HT-29 (cell line): ENCODE data around the gene CORO2B. TPM values are rescaled to one million over a fixed set of nuclear protein-coding genes. Genes with fewer than 3 reads are reported as not detected.

ENCODE experiments used
- DNase-seq: peaks from one replicate; pipeline ENCODE4 v3.0.0-alpha.2; 2015; ENCODE audit warnings: low spot score
- total RNA-seq: library from RNA; depleted of rRNA; stranded (reverse); fragments of >200 nt; shearing (Covaris generic); gene quantifications from 2 replicates; pipeline ENCODE4 v1.2.3, GENCODE V29; 2014

The CORO2B gene
- total RNA-seq, 1 experiment from 2014 or later = not detected

DNA sequence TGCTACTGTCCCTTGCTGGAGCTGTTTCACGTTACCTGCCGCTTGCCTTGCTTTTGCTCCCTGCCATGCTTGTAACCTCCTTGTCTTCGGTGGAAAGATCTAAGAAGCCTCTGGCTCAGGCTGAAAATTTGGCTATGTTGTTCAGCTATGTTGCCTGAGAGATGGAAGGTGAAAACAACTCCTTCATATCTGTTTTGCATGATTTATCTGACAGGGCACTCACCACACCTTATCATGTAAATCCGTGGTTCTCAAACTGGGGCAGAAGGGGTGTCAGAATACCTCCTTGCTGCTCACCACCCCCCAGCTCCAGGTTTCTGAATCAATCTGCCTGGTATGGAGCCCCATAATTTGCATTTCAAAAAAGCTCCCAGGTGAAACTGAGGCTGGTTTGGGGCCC is 6.5 kb upstream of the CORO2B start:
- no peak for DNase-seq

DNA sequence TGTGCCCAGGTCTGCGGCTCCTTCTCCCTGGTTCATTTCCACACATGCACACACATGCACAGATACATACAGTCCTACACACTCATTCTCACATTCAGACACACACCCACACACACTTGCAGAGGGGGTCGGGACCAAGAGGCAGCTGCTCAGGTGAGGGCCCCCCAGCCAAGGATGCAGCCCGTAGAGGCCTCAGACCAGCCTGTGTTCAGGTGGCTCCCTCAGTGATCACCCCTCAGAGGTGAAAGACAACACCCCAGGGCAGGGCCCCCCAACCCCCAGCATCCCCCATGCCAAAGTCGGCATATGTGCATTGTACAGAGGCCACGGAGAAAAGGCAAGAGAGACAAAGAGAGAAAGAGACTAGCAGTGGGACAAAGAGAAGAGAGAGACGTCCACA is 5.9 kb upstream of the CORO2B start:
- no peak for DNase-seq

DNA sequence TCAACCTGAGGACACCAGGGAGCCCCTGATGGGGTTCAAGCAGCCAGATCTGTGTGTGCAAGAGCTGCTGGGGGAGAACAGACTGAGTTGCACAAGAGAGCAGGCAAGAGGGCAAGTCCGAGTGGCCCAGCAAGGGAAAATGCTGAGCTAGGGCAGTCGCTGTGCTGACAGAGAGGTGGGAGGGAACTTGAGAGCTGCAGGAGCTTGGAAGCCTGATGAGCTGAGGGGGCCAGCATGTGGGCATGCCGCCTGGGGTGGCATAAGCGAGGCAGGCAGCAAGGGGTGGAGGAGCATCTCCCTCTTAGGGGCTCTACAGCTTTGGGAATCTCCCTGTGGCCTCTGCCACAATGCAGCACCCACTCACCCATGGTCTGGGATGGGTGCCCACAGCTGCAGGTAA is 4.7 kb upstream of the CORO2B start:
- DNase-seq = no peak

DNA sequence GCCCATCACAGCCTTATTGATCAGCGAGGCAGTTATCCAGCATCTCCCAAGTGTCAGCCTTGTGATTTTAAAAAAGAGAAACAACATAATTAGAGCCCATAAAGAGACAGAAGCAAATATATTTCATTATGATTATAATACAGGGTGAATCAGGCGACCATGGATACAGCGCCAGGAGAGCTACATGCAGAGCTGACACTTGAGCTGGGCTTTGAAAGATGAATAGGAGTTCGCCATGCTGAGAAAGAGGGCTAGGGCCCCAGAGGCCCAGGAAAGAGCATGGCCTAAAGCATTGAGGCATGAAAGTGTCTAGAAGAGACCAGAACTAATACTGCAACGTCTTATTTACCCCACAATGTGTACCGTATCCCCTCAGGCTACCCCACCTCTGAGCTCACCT is 4.2 kb upstream of the CORO2B start:
- DNase-seq = no peak

DNA sequence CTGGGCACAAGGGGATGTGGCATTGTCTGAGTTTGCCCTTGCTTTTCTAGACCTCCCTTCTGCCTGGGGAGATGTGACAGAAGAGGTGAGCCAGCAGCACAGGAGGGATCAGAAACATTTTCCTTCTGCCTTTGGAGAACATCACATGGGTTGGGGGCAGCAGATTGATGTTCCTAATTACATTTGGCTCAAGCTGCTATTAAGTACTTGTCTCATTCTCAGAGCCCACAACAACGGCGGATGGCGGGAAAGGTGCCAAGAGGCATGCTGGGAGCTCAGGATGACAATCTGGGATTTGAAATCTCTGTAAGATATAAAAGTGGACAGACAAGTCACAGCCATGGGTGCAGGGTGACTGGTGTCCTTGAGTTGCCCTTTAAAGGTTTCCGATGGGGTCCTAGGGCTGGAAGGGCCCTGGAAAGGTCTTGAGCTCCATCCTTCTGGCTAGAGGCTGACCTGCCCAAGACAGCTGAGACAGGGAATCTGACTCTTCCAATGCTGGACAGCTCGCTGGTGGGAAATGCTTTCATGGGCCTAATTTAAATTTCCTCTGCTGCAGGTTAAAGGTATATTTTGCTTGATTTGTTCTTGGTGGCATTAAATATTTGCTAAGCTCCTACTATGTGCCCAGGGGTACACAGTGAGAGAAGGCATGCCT is 2.4 kb upstream of the CORO2B start:
- no peak for DNase-seq

DNA sequence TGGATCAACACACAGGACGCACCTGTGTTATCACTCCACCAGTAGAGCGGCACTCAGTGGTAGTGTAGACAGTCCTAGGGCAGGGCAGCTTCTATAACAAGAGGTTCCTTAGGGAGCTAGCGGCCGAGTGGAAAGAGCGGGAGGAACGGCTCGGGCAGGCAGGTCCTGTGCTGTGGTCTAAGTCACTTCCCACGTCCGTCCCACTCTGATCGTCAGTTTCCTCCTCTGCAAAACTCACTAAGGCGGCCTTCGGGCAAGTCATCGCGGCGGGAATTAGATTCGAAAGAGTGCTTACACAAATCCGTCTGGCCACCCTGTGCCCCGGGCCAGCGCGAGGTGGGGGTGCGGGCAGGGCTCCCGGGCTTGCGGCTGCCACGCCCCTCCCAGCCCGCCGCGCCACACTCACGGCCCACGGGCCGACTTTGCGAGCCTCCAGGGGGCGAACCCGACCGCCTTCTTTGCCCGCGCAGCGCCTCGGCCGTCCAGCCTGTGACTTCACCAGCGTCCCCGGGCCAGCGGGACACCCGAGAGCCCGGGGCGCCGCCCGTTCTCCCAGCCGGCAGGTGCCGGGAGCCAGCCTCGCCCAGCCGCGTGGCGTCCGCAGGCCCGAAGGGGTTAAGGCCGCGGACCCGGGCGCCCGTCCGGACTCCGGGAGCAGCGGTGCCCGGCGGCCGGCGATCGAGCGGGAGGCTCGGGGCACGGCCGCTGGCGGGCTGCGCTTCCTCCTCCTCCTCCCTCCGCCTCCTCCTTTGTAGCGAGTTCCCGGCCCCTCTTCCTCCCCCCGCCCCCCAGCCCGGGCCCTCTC is 416 bp upstream of the CORO2B start:
- DNase-seq = no peak

DNA sequence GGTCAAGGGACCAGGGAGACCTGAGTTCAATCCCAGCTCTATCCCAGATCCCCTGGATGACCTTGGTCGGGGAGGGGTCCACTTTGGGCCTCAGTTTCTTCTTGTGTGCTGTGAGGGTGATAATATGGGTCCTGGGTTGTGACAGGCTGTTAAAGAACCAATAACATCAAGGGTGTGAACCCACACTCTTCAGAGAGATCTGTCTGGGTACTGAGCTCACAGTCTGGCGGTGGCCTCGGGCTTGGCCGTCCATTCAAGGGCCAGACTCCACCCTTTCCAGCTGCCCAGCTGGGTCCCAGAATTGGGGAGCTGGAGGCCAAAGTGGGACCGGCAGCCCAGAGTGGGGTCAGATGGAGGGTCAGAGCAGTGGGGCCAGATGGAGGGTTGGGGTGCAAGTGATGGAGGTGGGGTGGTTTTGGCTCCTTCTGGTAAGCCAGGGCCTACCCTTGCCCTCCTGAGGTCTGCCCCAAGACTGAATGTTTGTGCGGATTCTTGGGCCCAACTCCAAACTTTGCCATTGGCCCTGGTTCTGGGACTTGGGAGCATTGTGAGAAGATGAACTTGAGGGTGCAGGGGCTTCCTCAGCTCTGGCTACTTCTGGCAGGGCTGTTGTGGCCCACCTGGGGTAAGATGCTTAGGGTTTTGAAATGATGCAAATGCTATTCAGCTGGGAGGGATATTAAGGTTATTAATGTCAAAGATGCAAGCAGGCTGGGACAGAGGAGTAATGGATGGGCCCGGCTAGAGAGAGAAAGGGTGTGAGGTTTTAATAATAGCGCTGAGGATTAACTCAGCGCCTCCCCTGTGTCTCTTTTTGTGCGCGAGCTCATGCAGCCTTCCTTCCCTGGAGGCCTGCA is 1.5 kb downstream of the CORO2B start:
- no peak for DNase-seq

DNA sequence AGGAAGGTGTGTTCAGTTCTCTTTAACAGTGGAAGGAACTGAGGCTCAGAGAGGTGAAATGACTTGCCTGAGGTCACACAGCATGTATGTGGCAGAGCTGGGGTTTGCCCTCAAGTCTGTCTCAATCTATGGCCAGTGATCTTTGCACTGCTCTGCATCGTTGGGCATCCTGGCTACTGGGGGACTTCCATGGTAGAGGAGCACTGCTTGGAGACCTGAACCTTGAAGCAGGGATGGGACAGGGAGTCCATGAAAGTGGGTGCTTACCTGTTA is 2.0 kb downstream of the CORO2B start:
- DNase-seq = no peak

DNA sequence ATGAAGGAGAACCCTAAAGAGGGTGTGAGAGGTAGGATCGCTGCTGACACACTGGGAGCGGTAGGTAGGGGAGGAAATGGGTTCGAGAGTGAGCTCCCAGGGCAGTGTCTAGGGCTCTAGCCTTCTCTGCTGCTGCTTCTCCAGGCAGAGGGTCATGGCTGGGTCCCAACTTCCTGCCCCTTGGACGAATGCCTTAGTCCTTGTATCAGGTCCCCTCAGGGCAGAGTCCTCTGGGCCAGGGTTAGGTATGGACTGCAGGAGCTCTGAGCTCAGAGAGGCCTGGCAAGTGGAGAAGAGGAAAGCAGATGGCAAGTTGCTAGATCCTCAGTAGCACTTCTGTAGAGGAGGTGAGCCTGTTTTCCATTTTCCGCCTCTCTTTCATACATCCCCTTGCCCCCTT is 2.9 kb downstream of the CORO2B start:
- no peak for DNase-seq

DNA sequence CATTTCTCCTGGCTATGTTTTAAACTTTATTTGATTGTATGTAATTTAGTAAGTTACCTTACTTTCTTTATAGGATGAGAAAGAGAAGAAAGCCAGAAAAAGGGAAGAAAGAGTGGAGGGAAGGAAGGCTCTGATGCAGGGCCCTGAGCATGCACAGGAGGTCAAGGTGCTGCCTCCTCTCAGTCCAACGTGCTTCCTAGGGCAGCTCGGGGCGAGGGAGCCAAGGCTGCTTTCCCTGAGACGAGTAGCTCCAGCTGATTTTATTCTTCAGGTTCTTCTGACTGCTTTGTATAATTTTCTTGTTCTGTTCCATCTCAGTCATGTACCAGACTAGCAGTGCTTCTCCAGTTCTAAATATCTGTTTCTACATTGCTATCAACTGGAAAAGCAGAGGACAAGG is 3.4 kb downstream of the CORO2B start:
- DNase-seq = no peak

DNA sequence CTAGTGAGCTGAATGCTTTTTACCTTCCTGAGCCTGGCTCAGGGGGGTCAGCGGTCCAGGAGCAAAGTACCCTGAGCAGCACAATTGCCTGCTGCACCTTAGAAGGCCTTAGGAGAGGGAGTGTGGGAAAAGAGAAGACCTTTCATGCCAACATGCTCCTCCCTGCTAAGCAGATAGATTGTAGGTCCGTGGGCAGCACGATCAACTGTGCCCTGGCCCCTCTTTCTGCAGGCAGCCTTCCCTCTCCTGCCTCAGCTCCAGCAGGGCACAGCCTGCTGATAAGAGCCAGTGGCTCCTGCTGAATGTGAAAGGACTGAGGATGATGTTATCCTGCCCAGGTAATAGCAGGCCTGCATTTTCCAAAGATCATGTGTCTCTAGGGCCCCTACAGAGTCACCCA is 4.1 kb downstream of the CORO2B start:
- no peak for DNase-seq

DNA sequence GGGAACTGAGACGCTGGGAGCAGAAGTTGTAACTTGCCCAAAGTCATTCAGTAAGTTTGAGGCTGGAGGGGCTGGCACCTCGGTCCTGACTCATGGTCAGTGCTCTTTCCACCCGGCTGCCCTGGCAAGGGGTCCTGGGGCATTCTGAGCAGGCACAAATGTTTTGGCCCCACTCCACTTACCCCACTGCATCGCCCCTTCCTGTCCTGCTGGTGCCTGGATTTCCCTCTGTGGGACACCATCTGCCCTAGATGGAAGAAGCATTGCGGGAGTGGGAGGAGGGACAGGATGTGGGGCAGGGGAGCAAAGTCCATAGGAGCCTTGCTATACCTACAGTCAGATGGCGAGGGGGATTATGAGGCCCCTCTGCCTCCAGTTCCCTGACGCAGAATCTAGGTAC is 4.5 kb downstream of the CORO2B start:
- no peak for DNase-seq

DNA sequence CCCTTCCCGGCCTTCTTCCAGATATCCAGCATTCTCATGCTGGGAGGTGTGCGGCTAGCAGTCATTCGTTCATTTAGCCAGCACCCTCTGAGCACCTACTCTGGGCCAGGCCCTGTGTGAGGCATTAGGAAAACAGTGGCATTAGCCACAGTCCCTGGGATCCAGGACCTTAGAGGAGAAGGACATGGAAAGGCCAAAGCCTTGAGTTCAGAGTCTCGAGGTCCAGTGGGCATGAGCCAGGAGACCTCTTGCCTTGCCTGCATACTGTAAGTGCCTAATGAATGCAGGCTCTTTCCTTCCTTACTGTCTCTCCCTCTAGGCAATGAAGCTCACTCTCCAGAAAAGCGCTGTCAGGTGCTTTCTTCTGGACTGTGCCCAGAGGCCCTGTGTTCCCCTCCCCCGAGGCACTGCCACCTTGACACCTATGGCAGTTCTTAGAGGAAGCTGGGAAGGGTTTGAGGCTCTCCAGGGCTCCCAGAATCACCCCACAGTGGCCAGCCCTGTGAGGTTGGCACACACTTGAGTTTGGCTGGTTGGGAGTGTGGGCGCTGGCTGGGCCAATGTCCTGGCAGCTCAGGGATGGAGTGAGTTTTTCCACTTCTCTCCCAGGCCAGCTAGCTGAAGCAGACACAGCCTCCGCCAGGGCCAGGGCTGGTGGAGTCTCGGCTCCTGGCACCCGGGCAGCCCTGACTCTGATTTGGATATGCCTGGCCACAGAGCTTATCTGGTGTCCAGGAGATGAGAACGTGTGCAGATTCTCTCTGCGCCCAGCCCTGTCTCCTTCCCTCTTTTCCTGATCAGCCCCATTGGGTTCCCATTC is 5.4 kb downstream of the CORO2B start:
- DNase-seq = no peak

DNA sequence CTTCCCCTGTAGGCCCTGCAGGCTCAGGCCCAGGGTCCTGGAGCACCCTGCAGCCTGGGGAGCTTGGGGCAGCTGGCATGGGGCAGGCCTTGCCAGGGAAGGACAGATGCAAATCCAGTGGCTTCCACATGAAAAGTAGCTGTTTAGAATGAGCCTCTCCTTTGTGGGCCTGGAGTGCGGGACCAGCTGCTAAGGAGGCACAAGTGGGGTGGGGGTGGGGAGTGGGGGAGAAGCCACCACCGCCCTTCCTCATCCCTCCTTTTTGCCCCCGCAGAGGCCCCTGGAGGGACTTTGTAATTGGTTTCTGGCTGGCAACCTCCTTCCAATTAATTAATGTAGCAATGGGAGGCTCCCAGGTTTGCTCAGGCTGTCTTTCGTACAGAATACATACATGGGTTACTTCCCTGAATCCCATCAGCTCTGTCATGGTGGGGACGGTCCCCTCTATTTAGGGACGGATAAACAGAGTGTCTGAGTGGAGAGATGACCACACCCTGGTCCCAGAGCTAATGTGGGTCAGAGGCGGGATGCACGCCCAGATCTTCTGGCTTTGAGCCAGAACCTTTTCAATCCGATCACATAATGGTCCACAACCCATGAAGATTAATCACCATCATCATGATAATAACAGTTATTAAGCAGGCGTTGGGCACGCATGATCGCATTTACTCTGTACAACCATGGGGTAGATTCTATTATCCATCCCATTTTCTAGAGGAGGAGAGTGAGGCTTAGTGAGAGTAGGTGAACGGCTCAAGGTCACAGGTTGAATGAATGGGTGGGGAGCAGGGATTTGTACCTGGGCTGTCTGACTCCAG is 6.2 kb downstream of the CORO2B start:
- DNase-seq = no peak

DNA sequence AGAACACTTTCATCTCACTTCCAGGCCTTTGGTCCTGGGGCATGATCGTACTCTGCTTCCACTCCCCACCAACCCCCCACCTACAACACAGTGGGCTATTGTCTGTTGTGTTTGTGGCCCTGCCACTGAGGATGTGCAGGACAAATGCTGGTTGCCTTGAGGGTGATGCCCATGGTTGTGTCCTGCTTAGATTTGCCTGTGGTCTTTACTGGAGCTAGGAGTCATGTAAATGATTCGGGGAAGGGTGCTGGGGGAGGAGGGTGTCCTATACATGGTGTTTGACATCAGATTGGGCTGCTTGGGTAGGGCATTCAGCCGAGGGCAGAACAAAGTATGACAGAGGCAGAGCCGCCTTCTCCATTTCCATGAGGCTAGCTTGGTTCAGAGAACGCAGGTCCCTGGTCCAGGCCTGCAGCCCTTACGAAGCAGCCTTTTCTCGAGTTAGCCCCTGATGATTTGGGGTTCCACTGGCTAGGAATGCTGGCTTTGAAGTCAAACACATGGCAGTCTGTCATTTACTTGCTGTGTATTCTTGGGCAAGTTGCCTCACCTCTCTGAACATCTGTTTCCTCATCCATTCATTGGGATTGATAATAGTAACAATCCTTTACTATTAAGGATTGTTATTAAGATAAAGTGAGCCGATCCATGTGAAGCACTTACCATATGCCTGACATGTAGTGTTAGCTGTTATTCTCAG is 6.9 kb downstream of the CORO2B start:
- no peak for DNase-seq

DNA sequence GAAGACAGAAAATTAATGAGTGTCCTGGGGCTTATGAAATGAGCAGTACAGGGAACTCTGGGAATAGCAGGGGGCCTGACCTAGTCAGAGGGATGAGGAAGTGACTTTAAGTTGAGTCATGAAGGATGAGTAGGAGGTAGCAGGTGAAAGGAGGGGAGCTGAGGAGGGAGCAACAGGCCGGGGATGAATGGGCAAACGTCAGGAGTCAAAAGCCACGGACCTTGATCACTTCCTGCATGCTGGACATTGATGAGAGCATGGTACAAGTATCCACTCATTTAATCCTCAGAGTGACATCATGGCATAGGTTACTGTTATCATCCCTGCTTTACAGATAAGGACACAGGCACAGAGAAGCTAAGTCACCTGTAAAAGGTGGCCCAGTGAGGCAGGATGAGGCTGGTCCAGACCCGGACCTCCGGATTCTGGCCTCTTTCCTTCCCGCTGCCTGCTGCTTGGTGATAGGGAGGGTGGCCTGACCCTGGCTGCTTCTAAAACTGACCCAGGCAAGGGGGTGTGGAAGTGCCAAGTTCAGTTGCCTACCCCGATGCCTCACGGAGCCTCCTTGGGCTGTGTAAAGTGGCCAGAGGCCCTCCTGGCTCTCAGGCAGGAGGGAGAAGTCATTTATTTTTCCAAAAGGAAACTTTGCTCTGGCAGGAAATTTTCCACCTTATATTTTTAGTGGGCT is 7.6 kb downstream of the CORO2B start:
- peak; percentile 2 for DNase-seq

DNA sequence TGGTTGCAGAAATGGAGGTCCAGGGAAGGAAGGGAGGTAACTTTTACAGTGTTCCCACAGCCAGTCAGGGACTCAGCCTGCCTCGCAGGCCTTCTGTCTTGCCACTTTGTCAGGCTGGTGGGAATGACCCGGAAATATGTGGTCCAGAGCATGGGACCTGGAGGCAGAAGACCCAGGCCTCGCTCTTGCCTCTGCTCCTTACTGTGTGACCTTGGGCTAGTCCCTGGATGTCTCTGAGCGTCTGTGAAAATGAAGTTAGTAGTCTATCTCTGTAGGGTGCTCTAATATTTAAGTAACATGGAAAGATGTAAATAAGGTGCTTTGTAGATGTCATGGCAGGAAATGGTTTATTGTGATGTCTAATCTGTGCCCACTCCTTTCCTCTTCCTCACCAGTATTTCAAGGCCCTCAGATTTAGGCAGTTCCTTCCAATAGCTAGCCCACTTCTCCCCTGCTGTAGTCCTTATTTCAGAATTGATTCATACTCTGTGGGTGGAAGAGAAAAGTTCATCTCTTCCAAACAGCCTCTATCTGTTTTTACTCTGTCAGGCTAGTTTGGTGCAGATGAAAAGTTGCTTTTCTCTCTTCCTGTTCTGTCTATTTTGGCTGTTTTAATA is 9.1 kb downstream of the CORO2B start:
- no peak for DNase-seq

DNA sequence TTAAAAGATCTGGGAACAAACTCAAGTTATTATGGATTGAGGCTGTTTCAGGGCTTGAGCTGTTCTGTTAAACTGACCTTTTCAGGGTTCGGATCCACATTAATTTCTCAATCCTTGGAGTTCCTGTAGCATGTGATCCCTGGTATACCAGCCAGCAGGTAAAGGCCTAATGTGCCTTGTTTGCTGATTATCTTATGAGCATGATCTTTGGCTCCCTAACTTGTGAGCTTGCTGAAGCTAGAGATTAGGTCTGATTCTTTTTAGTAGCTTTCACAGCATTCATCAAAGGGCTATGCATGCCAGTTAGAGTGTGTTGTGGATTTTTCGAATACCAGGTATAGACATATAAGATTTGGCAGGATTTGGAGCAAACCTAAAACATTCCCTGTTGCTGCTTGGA is 10.3 kb downstream of the CORO2B start:
- no peak for DNase-seq
